OCI-LY7 (cell line): ENCODE data around the gene MAN1C1.

Experiments
- EZH2phosphoT487 ChIP-seq: fragments of 200-600 bp; sonication (generic); IDR thresholded peaks from 2 replicates; pipeline ENCODE4 v1.6.1; 2018; ENCODE audit warnings: low read depth, borderline replicate concordance, mild to moderate bottlenecking, mixed run types, antibody characterized with exemption, low read length, moderate library complexity, mixed read lengths
- TF ChIP-seq, protein P1 (sequence below): fragments of 200-600 bp; sonication (generic); conservative IDR thresholded peaks from 2 replicates; pipeline ENCODE4 v1.5.1; 2014; ENCODE audit warnings: mild to moderate bottlenecking, antibody characterized with exemption, low read length, moderate library complexity, mixed read lengths

DNA sequence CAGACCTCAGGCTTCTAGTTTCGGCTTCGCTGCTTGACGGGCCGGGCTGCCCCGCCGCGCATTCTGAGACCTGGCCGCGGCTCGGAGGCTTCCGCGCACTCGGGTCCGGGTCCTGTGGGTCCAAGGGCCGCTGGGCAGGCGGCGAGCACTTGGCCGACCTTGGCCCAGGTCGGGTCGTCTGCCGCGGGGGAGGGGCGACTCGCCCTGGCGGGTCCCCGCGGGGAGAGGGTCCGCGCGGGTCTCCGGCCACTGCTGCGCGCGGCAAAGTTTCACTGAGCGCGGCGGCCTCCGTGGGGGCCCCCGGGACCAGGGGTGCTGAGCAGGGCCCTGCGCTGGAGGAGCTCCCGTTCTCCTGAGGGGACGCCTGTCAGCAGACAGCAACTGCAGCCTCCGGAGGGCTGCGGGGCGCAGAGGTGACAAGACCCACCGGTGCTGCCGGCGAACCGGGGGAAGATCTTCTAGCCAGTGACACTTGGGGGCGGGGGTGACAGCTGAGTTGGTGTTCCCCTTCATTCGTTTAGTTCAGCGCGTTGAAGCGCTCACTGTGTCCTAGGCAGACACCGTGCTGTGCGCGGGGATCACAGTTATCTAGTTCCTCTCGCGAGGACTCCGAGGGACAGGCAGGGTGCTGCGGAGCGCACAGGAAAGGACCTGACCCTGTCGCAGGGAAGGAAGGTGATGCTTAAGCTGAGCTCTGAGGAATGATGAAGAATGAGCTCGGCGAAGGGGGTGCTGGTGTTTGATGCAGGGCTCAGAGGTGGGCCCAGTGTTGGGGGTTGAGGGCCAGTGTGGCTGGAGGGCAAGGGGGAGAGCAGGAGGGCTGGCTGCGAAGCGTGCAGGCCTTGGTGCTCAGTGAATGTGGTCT is 203.9 kb downstream of the MAN1C1 start:
- TF ChIP-seq, protein P1, sequence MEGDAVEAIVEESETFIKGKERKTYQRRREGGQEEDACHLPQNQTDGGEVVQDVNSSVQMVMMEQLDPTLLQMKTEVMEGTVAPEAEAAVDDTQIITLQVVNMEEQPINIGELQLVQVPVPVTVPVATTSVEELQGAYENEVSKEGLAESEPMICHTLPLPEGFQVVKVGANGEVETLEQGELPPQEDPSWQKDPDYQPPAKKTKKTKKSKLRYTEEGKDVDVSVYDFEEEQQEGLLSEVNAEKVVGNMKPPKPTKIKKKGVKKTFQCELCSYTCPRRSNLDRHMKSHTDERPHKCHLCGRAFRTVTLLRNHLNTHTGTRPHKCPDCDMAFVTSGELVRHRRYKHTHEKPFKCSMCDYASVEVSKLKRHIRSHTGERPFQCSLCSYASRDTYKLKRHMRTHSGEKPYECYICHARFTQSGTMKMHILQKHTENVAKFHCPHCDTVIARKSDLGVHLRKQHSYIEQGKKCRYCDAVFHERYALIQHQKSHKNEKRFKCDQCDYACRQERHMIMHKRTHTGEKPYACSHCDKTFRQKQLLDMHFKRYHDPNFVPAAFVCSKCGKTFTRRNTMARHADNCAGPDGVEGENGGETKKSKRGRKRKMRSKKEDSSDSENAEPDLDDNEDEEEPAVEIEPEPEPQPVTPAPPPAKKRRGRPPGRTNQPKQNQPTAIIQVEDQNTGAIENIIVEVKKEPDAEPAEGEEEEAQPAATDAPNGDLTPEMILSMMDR, result no peak
- no peak for TF ChIP-seq EZH2phosphoT487
